Testis (tissue), 3 donors: ENCODE measurements around the gene DNAJC3. TPM values are rescaled to one million over a fixed set of nuclear protein-coding genes. Genes with fewer than 3 reads are reported as not detected.
"Not testable (repeated sequence)": the region's sequence is repeated elsewhere in the genome, so short reads cannot be mapped to it uniquely, and the experiment has no call there.

Source experiments
- DNase-seq: peaks from one replicate; pipeline ENCODE4 v3.0.0-alpha.2; 2019
- H3K27ac ChIP-seq, 2 donors: fragments of 200-600 bp; sonication (generic); one replicate each; pipeline ENCODE4 v1.5.1; 2019
- H3K27me3 ChIP-seq: fragments of 200-600 bp; sonication (generic); one replicate; pipeline ENCODE4 v1.5.1; 2019
- H3K36me3 ChIP-seq: fragments of 200-600 bp; sonication (generic); one replicate; pipeline ENCODE4 v1.5.1; 2017; ENCODE audit warnings: low read depth; ENCODE audit errors: missing control alignments
- H3K4me1 ChIP-seq: fragments of 200-600 bp; sonication (generic); one replicate; pipeline ENCODE4 v1.5.1; 2019
- H3K4me3 ChIP-seq, 2 donors: fragments of 200-600 bp; sonication (generic); one replicate each; pipeline ENCODE4 v1.5.1; 2017 to 2019
- H3K9me3 ChIP-seq: fragments of 200-600 bp; sonication (generic); one replicate; pipeline ENCODE4 v1.5.1; 2017
- CTCF ChIP-seq, 3 experiments: fragments of 450-650 bp in 2 of 3; fragments of 200-600 bp in 1 of 3; sonication (generic) in 1 of 3; IDR thresholded peaks; one replicate each; pipeline ENCODE4 v1.5.1; 2016 to 2019; ENCODE audit warnings: antibody characterized with exemption in 3 of 3, mild to moderate bottlenecking in 2 of 3, moderate library complexity in 1 of 3
- POLR2A ChIP-seq: fragments of 450-650 bp; IDR thresholded peaks from one replicate; pipeline ENCODE4 v1.6.1; 2017; ENCODE audit warnings: antibody characterized with exemption, mild to moderate bottlenecking, moderate library complexity
- WGBS, 2 donors: methylation state at CpG; one replicate each; pipeline ENCODE4 v1.1.5; 2018; 5-methylcytosine and 5-hydroxymethylcytosine counted together
- intact Hi-C: fragments of 100-400 bp; cut with DNase I; formaldehyde crosslinking; loops from one replicate; pipeline ENCODE4 v1.15.1; 2023; ENCODE audit warnings: low total_unique reads
- polyA plus RNA-seq: library from polyadenylated mRNA; stranded (reverse); fragments of 350-450 nt; fragmentation: Illumina TruSeq; extraction: RNeasy Lipid Tissue Mini Kit (QIAGEN cat#74804); gene quantifications from one replicate; pipeline ENCODE4 v1.2.3, GENCODE V29; 2014; ENCODE audit warnings: low read depth, low replicate concordance; ENCODE audit not compliant: insufficient read depth
- total RNA-seq, 2 donors: library from RNA; depleted of rRNA; stranded (reverse); fragments of >200 nt; gene quantifications; one replicate each; pipeline ENCODE4 v1.2.3, GENCODE V29; 2016

DNAJC3 gene
- total and polyA plus RNA-seq, 3 donors from 2014 or later: 18.2 to 39.4 (median 26.0) TPM

GRCh38 chr13:95652244-95652764, 24.6 kb upstream of the DNAJC3 start:
- no peak for TF ChIP-seq POLR2A
- TF ChIP-seq CTCF (IDR thresholded peaks at IDR 0.05): no peak
- Histone ChIP-seq H3K4me1 (no peaks in the 10 kb centered on the region), H3K36me3 (no peaks in the 10 kb centered on the region), H3K27me3 (no peaks in the 10 kb centered on the region), H3K27ac (no peak overlapping the region), H3K9me3 (no peaks in the 10 kb centered on the region), H3K4me3 (no peak overlapping the region)
- DNase-seq: no peak
- 86% methylated on average over 1 of the region's 1 CpG for WGBS, 2 donors
- intact Hi-C loops: no loop called here

DNA sequence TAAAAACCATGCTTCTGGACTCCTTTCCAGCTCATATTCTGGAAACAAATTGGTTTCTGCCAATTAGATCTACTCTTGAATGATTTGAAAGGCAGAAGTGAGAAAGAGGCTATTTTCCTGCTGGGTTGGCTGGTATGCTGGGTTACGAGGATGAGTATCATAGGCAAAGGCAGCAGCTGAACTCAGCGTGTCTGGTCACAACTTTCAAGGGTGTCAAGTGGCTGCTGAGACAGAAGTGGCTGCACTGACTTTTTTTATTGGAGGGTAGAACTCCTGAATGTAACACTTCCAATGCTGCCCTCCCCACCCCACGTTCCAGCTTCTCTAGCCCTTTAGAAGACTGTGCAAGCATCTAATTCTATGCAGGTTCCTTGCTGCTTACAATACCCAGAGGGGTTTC, 24.1 kb upstream of the DNAJC3 start:
- DNase-seq: no peak
- TF ChIP-seq POLR2A (no peak), CTCF (IDR thresholded peaks at IDR 0.05) (no peak)
- 61 to 72% methylated on average over 3 of the region's 3 CpGs for WGBS, 2 donors
- no peaks in the 10 kb centered on the region for H3K36me3 ChIP-seq
- H3K27me3 ChIP-seq: no peaks in the 10 kb centered on the region
- H3K4me3 ChIP-seq: no peak overlapping the region
- intact Hi-C loops: no loop called here
- H3K4me1 ChIP-seq: no peaks in the 10 kb centered on the region
- H3K9me3 ChIP-seq: no peaks in the 10 kb centered on the region
- no peak overlapping the region for H3K27ac ChIP-seq

- Histone ChIP-seq H3K4me1 (no peaks in the 10 kb centered on the region), H3K4me3 (no peak overlapping the region), H3K27me3 (no peaks in the 10 kb centered on the region), H3K27ac (no peak overlapping the region), H3K36me3 (no peaks in the 10 kb centered on the region), H3K9me3 (no peaks in the 10 kb centered on the region)
- no peak for DNase-seq
- intact Hi-C loops: no loop called here
- 50 to 67% methylated on average over 3 of the region's 3 CpGs for WGBS, 2 donors
- TF ChIP-seq POLR2A (no peak), CTCF (IDR thresholded peaks at IDR 0.05) (no peak)
These were observed 20.4 kb upstream of the DNAJC3 start for GRCh38 chr13:95656386-95657015.

- no peaks in the 10 kb centered on the region for H3K27me3 ChIP-seq
- intact Hi-C loops: no loop called here
- H3K36me3 ChIP-seq: no peaks in the 10 kb centered on the region
- no peaks in the 10 kb centered on the region for H3K4me1 ChIP-seq
- no peak overlapping the region for H3K27ac ChIP-seq
- no peaks in the 10 kb centered on the region for H3K9me3 ChIP-seq
- TF ChIP-seq POLR2A: no peak
- TF ChIP-seq CTCF (IDR thresholded peaks at IDR 0.05): no peak
- no peak overlapping the region for H3K4me3 ChIP-seq
- no peak for DNase-seq
These were observed 17.4 kb upstream of the DNAJC3 start for GRCh38 chr13:95659500-95659899.

DNA sequence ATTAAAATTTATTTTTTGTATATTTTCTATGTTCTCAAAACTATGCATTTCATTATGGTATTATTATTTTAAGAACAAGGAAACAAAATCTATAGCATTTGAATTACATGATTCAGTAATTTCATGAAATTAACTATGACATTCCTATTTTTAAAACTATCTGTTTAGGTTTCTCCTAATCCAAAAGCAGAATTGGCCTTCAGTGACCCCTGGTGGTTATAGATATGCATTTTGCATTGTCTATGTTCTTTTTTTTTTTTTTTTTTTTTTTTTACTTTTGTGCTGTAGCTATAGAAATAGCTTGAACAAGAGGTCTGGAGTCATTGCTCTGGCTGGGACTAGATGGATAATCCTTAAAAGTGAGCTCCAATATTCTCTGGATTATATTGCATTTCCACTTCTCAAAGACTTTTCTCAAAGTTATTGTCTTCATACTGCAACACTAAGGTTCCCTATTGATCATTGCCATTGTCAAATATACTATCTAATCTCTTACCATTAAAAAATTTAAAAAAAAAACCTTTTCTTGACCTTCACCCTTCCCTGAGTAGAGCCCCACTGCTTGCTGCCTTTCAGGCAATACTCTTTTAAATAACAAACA, 15.9 kb upstream of the DNAJC3 start:
- no peaks in the 10 kb centered on the region for H3K4me1 ChIP-seq
- intact Hi-C loops: no loop called here
- H3K4me3 ChIP-seq: no peak overlapping the region
- no peak overlapping the region for H3K27ac ChIP-seq
- H3K9me3 ChIP-seq: no peaks in the 10 kb centered on the region
- H3K27me3 ChIP-seq: no peaks in the 10 kb centered on the region
- DNase-seq: no peak
- no peaks in the 10 kb centered on the region for H3K36me3 ChIP-seq
- TF ChIP-seq CTCF (IDR thresholded peaks at IDR 0.05) (peak in 1 of 3 experiments; percentile 37), POLR2A (no peak)

DNA sequence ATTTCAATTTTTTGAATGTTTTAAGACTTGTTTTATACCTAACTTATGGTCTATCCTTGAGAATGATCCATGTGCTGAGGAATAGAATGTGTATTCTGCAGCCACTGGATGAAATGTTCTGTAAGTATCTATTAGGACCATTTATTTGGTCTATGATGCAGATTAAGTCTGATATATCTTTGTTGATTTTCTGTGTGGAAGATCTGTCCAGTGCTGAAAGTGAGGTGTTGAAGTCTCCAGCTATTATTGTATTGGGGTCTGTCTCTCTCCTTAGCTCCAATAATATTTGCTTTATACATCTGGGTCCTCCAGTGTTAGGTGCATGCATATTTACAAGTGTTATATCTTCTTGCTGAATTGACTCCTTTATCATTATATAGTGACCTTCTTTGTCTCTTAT, 9.7 kb upstream of the DNAJC3 start:
- H3K9me3 ChIP-seq, H3K27ac ChIP-seq, H3K27me3 ChIP-seq, H3K4me3 ChIP-seq, H3K36me3 ChIP-seq, intact Hi-C loops, H3K4me1 ChIP-seq, DNase-seq: not testable (repeated sequence)
